Measurements from ENCODE around the gene MS4A2. TPM values are rescaled to one million over a fixed set of nuclear protein-coding genes. Genes with fewer than 3 reads are reported as not detected.
"Not testable (repeated sequence)": the region's sequence is repeated elsewhere in the genome, so short reads cannot be mapped to it uniquely, and the experiment has no call there.

The MS4A2 gene
- total RNA-seq, 6 donors from 2014 or later = 1.3 to 17.1 (median 4.8) TPM

- ATAC-seq (ENCODE audit: low FRiP score in 2 of 2) (no peak), DNase-seq (no peak)
- no peaks in the 10 kb centered on the region for H3K36me3 ChIP-seq
- H3K27me3 ChIP-seq = no peaks in the 10 kb centered on the region
- TF ChIP-seq EP300 (IDR thresholded peaks at IDR 0.05) = no peak
- TF ChIP-seq CTCF (IDR thresholded peaks at IDR 0.05) = no peak
- TF ChIP-seq POLR2AphosphoS5 (IDR thresholded peaks at IDR 0.05) = no peak
- TF ChIP-seq POLR2A (IDR thresholded peaks at IDR 0.05) = no peak
- H3K27ac ChIP-seq = no peak overlapping the region
- 88 to 96% methylated on average over 4 of the region's 4 CpGs for WGBS, 2 donors
- no peak overlapping the region for H3K4me3 ChIP-seq
- H3K4me1 ChIP-seq = no peaks in the 10 kb centered on the region
- peaks cover 0 to 3% (median 0%) of the 10 kb centered on the region in 4 donors for H3K9me3 ChIP-seq
These were observed 28.8 kb upstream of the MS4A2 start for GRCh38 chr11:60059521-60060240.

- Histone ChIP-seq H3K36me3 (no peaks in the 10 kb centered on the region), H3K4me1 (no peaks in the 10 kb centered on the region), H3K4me3 (no peak overlapping the region), H3K9me3 (peaks cover 0 to 3% (median 0%) of the 10 kb centered on the region in 4 donors), H3K27me3 (no peaks in the 10 kb centered on the region), H3K27ac (no peak overlapping the region)
- no peak for ATAC-seq (ENCODE audit: low FRiP score in 2 of 2)
- DNase-seq = no peak
- no peak for TF ChIP-seq POLR2A (IDR thresholded peaks at IDR 0.05)
- TF ChIP-seq EP300 (IDR thresholded peaks at IDR 0.05) = no peak
- TF ChIP-seq POLR2AphosphoS5 (IDR thresholded peaks at IDR 0.05) = no peak
- no peak for TF ChIP-seq CTCF (IDR thresholded peaks at IDR 0.05)
- 57 to 59% methylated on average over 1 of the region's 1 CpG for WGBS, 2 donors
These were observed 24.4 kb upstream of the MS4A2 start for GRCh38 chr11:60064111-60064510.

- ATAC-seq (ENCODE audit: low FRiP score in 2 of 2) (no peak), DNase-seq (no peak)
- WGBS, 2 donors = 85 to 91% methylated on average over 1 of the region's 1 CpG
- no peak overlapping the region for H3K4me3 ChIP-seq
- H3K36me3 ChIP-seq = no peaks in the 10 kb centered on the region
- no peaks in the 10 kb centered on the region for H3K27me3 ChIP-seq
- no peak overlapping the region for H3K27ac ChIP-seq
- TF ChIP-seq POLR2AphosphoS5 (IDR thresholded peaks at IDR 0.05) (no peak), POLR2A (IDR thresholded peaks at IDR 0.05) (no peak), EP300 (IDR thresholded peaks at IDR 0.05) (no peak), CTCF (IDR thresholded peaks at IDR 0.05) (no peak)
- no peaks in the 10 kb centered on the region for H3K4me1 ChIP-seq
- no peaks in the 10 kb centered on the region for H3K9me3 ChIP-seq
These were observed 22.7 kb upstream of the MS4A2 start for GRCh38 chr11:60065801-60066200.

GRCh38 chr11:60069450-60069849 is 19.0 kb upstream of the MS4A2 start:
- ATAC-seq (ENCODE audit: low FRiP score in 2 of 2) (no peak), DNase-seq (no peak)
- no peaks in the 10 kb centered on the region for H3K4me1 ChIP-seq
- H3K36me3 ChIP-seq = no peaks in the 10 kb centered on the region
- TF ChIP-seq POLR2AphosphoS5 (IDR thresholded peaks at IDR 0.05) = no peak
- no peak for TF ChIP-seq CTCF (IDR thresholded peaks at IDR 0.05)
- no peak for TF ChIP-seq EP300 (IDR thresholded peaks at IDR 0.05)
- no peak for TF ChIP-seq POLR2A (IDR thresholded peaks at IDR 0.05)
- no peaks in the 10 kb centered on the region for H3K27me3 ChIP-seq
- WGBS, 2 donors = 61 to 74% methylated on average over 2 of the region's 2 CpGs
- H3K27ac ChIP-seq = no peak overlapping the region
- no peak overlapping the region for H3K4me3 ChIP-seq
- no peaks in the 10 kb centered on the region for H3K9me3 ChIP-seq

GRCh38 chr11:60071644-60072043 is 16.8 kb upstream of the MS4A2 start:
- ATAC-seq (ENCODE audit: low FRiP score in 2 of 2); H3K27me3 ChIP-seq; H3K27ac ChIP-seq; H3K9me3 ChIP-seq; H3K4me1 ChIP-seq; DNase-seq; H3K36me3 ChIP-seq; H3K4me3 ChIP-seq: not testable (repeated sequence)
- 83 to 84% methylated on average over 6 of the region's 6 CpGs for WGBS, 2 donors
